CD1c-positive myeloid dendritic cell (primary cell): Measurements from ENCODE around the gene KRIT1.
"Not testable (repeated sequence)": the region's sequence is repeated elsewhere in the genome, so short reads cannot be mapped to it uniquely, and the experiment has no call there.

Experiments
- DNase-seq: peaks from one replicate; pipeline ENCODE4 v3.0.0-alpha.2; 2016; ENCODE audit errors: extremely low spot score

The KRIT1 gene

GRCh38 chr7:92246360-92247101, 817 bp upstream of the KRIT1 start:
- no peak for DNase-seq

GRCh38 chr7:92244808-92245486, 767 bp downstream of the KRIT1 start:
- DNase-seq: peak; percentile 44

- no peak for DNase-seq
Observed at GRCh38 chr7:92242972-92243371, 2.7 kb downstream of the KRIT1 start.

GRCh38 chr7:92230547-92230946, 15.2 kb downstream of the KRIT1 start:
- no peak for DNase-seq

- DNase-seq: no peak
Observed at GRCh38 chr7:92228742-92229141, 17.0 kb downstream of the KRIT1 start.

GRCh38 chr7:92228100-92228499, 17.6 kb downstream of the KRIT1 start:
- DNase-seq: no peak

- no peak for DNase-seq
Observed at GRCh38 chr7:92226981-92227380, 18.7 kb downstream of the KRIT1 start.

DNA sequence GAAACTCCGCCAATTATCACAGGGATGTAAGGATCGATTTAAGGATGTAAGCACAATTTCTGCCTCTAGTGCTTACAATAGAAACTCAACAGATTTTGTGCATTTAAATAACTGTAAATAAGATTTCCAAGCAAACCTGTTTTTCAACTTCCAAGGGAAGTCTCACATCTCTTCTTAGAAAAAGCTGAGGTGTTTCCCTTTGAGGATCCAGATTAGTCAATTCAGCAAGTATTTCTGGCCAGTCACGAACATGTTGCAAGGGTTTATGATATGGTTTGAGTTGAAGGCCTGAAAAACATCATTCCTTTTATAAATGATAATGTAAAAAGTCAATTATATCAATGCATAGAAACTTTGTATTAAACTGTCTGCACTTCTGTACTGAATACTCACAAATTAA, 23.9 kb downstream of the KRIT1 start:
- no peak for DNase-seq

DNA sequence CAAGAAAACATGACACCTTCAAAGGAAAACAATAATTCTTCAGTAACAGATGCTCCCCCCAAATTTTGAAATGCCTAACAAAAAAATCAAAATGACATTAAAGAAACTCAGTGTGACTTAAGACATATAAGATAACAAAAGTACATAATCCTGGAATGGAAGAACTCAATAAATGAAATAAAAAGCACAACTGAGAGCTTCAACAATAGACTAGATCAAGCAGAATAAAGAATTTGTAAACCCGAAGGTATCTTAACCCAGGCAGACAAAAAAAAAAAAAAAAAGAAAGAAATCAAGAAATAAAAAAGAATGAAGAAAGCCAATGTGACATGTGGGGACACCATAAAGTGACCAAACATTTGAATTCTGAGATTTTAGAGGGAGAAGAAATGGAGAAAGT, 39.0 kb downstream of the KRIT1 start:
- DNase-seq: no peak

DNA sequence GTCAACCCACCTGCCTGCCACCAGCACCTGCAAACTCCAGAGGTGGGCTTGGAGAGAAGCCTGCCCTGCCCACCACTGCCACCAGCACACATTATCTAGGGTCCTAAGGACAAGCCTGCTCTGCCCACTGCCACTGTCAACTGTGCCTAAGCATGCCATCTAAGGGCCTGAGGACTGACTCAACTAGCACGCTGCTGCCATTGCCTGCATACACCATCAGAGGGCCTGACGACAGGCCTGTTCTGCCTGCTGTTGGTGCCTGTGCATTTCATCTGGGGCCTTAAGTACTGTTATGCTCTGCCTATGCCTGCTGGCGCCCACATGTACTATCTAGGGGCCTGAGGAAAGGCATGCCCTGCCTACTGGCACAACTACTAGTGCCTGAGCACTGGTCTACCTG, 39.7 kb downstream of the KRIT1 start:
- no peak for DNase-seq

DNA sequence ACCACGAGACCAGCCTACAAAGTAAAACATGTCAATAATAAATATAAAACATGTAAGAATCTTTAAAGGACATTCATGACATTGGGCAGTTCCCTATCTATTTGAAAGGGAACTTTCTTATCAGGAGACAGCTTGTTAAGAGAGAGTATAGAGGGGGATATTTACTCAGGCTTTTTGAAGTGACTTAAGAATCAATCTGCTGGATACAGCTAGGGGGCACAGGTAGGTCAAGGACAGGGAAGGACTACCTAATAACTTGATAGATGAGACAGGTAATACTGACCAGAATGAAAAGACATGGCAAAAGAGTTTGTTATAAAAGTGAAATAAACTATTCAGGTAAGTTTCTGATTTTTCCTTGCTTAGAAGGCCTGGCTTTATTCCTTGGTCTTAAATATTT, 44.9 kb downstream of the KRIT1 start:
- DNase-seq: no peak

DNA sequence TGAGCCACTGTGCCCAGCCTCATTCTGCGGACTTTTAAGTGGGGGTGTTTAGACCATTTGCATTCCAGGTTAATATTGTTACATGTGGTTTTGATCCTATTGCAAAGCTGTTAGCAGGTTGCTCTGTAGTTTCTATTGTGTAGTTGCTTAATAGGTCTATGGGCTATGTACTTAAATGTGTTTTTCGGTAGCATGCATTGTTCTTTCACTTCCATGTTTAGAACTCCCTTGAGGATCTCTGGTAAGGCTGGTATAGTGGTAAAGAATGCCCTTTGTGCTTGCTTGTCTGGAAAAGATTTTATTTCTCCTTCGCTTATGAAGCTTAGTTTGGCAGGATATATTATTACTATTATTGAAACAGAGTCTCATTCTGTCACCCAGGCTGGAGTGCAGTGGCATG, 53.4 kb downstream of the KRIT1 start:
- DNase-seq: no peak

DNA sequence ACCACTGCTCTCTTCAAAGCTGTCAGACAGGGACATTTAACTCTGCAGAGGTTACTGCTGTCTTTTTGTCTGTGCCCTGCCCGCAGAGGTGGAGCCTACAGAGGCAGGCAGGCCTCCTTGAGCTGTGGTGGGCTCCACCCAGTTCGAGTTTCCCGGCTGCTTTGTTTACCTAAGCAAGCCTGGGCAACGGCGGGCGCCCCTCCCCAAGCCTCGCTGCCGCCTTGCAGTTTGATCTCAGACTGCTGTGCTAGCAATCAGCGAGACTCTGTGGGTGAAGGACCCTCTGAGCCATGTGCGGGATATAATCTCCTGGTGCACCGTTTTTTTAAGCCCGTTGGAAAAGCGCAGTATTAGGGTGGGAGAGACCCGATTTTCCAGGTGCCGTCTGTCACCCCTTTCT, 56.5 kb downstream of the KRIT1 start:
- not testable (repeated sequence) for DNase-seq

- not testable (repeated sequence) for DNase-seq
Observed at GRCh38 chr7:92184294-92184693, 61.4 kb downstream of the KRIT1 start.

- DNase-seq: peak; percentile 89
Observed at GRCh38 chr7:92178928-92179924, 66.5 kb downstream of the KRIT1 start, which contains the start of gene LRRD1. TSS of gene LRRD1 (minus strand) at chr7:92179142. CDS start at chr7:92165202, 13,940 bp downstream.

DNA sequence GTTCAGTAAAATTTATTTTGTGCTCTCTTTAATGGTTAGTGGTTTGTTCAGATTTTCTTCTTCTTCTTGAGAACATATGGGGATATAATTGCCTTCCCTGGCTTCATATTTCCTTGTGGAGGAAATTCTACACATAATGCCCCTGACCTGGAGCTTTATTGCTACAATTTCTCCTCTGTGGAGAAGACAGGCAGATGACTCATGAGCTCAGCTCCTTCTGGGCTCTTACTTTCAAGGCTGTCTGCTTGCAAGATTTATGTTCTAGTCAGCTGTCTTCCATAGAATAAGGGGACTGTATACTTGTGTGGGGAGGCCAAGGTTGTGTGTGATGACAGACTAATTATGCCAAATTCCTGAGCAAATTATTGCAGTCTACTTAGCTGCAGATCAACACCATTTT, 68.4 kb downstream of the KRIT1 start:
- no peak for DNase-seq

DNA sequence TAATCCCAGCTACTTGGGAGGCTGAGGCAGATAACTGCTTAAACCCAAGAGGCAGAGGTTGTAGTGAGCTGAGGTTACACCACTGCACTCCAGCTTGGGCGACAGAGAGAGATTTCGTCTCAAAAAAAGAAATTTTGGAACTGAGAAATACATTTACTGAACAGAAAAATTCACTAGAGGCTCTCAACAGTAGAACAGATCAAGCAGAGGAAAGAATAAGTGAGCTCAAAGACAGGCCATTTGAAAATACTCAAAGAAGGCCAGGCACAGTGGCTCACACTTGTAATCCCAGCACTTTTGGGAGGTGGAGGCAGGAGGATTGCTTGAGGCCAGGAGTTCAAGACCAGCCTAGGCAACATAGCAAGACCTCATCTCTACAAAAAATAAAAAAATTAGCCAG, 76.2 kb downstream of the KRIT1 start:
- not testable (repeated sequence) for DNase-seq

DNA sequence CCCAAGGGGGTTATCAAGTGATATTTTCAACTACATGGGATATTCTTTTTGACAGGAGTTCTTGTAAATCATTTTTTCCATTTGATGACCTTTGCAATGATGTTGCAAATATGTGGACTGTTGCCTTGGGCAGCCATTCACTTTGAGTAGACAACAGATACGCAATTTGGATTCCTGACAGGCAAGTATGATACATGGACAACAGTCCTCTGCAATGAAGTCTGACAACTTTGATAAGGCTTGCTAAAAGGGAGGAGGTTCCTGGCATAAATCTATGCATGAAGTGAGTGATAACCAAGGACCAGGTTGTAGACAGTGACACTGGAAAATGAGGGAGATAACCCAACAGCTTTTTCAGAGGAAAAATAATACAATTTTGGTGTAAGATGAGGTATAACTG, 84.4 kb downstream of the KRIT1 start:
- no peak for DNase-seq

GRCh38 chr7:92158660-92159575, 86.8 kb downstream of the KRIT1 start:
- no peak for DNase-seq

GRCh38 chr7:92156990-92157389, 88.7 kb downstream of the KRIT1 start:
- no peak for DNase-seq

DNA sequence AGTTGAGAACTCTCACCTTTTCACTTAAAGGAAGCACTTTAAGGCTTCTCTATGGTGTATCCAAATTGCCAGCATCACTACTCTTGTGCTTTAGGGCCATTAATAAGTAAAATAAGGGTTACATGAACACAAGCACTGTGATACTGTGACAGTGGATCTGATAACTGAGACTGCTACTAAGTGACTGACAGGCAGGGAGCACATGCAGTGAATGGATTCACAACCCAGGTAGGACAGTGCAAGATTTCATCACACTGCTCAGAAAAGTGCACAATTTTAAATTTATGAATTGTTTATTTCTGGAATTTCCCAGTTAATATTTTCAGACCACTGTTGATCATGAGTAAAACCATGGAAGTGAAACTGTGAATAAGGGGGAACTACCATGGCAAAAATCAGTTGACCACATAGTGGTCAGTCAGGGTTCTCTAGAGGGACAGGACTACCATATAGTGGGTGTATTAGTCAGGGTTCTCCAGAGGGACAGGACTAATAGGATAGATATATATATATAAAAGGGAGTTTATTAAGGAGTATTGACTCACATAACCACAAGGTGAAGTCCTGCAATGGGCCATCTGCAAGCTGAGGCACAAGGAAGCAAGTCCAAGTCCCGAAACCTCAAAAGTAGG, 90.5 kb downstream of the KRIT1 start:
- peak; percentile 28 for DNase-seq
